Astrocyte of the spinal cord (primary cell): Measurements from ENCODE around the gene PXN.

ENCODE experiments used
- DNase-seq: peaks from one replicate; pipeline ENCODE4 v3.0.0; 2011; ENCODE audit warnings: low read depth, low spot score
- H3K4me3 ChIP-seq: 2 replicates; pipeline ENCODE4 v1.5.1; 2011; ENCODE audit warnings: low read depth, mild to moderate bottlenecking, low read length, moderate library complexity
- in situ Hi-C: cut with HindIII; loops from 2 replicates; pipeline ENCODE4 v1.10.0; 2017; ENCODE audit warnings: low sequenced_read_pairs
- TF ChIP-seq, protein P1 (sequence below): IDR thresholded peaks from 2 replicates; pipeline ENCODE4 v1.5.1; 2012; ENCODE audit warnings: low read depth, mild to moderate bottlenecking, low read length, inconsistent platforms

Gene PXN

DNA sequence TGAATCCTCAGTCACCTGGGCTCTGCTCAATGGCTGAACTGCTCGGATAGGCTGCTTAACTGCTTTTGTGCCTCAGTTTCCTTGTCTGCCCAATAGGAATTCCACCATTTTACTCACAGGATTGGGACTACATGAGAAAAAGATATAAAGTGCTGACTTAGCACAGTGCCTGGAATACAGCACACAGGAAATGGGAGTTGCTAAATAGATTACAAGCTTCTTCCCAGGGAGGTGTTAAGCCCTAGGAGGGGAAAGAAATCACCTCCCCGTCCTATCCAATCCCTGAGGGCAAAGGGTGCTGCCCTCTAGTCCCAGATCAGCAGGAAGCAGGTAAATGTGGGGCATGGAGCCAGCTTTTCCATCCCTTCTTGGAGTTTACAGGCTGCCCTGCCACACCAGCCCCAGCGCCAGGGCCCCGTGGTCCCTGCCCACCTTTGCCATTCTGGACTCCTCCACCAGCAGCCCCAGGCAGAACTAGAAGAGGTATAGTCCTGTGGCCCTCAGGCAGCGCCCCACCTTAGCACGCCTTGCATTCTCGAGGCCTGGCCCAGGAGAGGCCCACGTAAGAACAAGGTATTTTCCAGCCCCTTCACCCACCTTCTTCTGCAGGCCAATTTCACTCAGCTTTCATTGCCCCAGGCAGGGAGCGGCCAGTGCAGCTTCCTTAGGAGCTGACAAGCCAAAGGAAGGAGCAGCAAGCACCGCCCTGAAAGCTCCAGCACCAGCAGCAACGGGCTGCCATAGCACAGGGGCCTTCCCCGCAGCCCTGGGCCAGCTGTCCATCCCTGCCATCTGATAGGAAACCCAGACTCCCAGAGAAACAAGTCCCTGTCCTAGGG lies 35.8 kb downstream of the PXN start:
- DNase-seq: no peak
- in situ Hi-C loops: no loop called here
- TF ChIP-seq, protein P1, sequence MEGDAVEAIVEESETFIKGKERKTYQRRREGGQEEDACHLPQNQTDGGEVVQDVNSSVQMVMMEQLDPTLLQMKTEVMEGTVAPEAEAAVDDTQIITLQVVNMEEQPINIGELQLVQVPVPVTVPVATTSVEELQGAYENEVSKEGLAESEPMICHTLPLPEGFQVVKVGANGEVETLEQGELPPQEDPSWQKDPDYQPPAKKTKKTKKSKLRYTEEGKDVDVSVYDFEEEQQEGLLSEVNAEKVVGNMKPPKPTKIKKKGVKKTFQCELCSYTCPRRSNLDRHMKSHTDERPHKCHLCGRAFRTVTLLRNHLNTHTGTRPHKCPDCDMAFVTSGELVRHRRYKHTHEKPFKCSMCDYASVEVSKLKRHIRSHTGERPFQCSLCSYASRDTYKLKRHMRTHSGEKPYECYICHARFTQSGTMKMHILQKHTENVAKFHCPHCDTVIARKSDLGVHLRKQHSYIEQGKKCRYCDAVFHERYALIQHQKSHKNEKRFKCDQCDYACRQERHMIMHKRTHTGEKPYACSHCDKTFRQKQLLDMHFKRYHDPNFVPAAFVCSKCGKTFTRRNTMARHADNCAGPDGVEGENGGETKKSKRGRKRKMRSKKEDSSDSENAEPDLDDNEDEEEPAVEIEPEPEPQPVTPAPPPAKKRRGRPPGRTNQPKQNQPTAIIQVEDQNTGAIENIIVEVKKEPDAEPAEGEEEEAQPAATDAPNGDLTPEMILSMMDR: no peak
- no peak overlapping the region for H3K4me3 ChIP-seq

DNA sequence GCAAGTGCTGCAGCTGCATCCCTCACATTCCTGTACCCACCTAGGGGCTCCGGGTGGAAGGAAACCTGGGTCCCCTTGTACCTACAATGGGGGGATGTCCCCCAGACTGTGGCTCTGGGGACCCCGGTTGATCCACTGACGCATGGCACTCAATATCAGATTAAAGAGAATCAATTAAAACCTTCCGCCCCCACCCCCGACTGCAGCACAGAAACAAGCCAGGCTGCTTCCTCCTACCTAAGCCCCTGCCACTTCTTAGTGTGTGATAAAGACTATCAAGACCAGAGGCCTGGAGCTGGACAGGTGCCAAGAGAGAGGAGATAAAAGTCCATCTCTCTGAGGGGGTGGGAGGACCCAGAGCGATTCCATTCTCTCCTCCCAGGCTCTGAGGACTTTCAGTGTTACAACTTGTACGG lies 36.5 kb downstream of the PXN start:
- in situ Hi-C loops: no loop called here
- no peak overlapping the region for H3K4me3 ChIP-seq
- no peak for DNase-seq
- TF ChIP-seq, protein P1: no peak

DNA sequence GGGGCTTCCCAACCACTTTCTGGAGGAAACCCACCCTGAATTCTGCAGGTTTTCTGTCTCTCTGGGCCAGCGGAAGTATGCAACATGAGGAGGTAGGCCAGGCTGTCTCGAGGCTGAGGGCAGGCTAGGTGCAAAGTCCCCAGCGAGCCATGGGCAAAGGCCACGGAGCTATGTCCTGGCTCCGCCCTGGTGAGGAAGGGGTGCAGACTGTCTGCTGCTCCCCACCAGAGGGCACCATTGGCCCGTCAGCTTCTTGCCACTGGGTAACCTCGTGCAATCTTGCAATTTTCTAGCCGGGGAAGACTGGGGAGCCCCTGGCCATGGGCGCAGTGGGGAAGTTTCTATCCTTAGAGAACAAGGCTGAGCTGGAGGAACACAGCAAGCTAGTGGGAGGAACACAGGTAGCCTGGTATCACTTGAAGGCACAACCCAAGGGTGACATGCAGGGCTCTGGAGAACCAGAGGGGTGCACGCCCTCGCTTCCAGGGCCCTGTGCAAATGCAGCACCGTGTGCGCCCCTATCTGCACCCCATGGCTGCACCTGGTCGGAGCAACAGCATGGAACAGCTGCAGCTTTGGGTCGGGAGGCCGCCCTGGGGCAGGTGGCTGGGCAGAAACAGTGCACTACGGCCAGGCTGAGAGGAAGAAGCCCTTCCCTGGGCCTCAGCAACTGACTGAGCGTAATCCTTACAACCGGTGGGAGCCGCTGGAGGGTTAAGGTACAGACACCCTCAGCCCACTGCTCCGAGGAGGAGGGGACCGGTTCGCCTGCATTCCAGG lies 37.0 kb downstream of the PXN start:
- TF ChIP-seq, protein P1: peak; percentile 92
- in situ Hi-C loops: no loop called here
- DNase-seq: peak; percentile 76
- no peak overlapping the region for H3K4me3 ChIP-seq

DNA sequence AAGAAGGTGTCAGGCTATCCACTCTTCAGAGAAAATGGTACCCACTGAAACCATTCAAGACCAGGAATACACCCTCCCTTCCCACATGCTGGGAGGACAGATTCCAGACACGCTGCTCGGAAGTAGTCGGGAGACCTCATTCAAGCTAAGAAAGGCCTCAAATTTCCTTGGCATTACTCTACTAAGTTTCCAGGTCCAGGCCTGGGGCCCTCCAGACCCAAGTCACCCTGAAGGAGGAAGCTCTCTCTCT lies 37.6 kb downstream of the PXN start:
- in situ Hi-C loops: no loop called here
- TF ChIP-seq, protein P1: no peak
- no peak overlapping the region for H3K4me3 ChIP-seq
- no peak for DNase-seq

DNA sequence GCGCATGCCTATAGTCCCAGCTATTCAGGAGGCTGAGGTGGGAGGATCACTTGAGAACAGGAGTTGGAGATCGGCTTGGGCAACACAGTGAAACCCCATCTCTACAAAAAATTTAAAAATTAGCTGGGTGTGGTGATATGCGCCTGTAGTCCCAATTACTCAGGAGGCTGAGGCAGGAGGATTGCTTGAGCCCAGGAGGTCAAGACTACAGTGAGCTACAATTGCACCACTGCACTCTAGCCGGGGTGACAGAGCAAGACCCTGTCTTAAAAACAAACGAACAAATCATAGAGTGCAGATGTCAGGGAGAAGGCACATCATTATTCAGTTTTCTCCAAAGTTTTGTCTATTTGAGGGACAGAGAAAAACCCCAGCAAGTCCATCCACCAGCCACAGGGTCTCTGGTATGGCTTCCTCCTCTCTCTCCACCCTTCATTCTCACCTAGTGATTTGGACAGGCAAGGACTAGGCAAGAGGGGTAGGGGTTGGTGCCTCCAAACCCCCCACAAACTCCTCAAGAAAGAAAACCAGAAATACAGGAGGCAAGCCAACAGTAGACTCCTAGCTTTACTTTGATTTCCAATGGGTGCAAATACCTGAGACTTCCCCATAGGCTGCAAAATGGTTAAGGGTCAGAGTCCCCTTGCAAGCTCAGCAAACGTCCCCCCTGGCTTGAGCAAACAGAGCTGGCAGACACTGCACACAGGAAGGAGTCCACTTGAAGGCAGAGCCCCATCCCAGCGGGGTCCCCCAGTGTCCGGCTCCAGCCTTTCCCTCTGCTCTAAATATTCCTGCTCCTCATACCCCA lies 38.1 kb downstream of the PXN start:
- in situ Hi-C loops: no loop called here
- TF ChIP-seq, protein P1: no peak
- DNase-seq: no peak
- H3K4me3 ChIP-seq: no peak overlapping the region

DNA sequence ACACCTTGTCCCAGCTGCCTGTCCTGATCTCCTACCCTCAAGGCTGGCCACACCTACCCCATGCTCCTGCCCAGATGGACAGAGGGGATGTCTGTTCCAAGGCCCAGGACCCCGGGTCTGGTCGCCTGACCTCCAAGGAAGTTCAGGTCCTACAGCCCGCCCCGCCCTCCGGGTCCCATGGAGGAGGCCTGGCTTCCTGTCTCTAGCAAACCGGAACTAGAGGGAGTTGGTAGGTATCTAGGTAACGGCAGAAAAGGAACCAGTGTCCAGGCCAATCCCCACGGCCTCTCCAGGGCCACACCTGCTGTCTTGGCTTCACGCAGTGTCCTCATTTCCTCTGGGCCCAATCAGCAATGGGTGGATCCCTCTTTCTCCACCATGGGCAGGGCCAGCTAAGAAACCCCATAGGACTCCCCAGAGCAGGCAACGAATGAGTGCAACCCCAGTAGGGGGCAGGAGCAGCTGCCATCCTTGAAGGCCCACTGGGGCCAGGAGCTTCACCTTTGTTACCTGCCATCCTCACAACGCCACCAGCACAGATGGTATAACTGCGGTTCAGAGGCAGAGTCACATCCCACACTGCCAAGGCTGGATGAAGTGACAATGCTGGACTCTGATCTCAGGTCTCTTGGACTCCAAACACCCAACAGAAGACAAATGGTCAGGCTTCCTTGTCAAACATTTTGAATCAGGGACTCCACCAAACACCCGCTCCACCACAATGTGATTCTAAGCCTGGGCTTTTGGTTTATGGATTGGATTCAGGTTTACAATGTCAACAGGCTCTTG lies 39.5 kb downstream of the PXN start:
- H3K4me3 ChIP-seq: no peak overlapping the region
- in situ Hi-C loops: no loop called here
- DNase-seq: no peak
- TF ChIP-seq, protein P1: no peak
